Measurements from ENCODE around the gene NCOA3.
"Not testable (repeated sequence)": the region's sequence is repeated elsewhere in the genome, so short reads cannot be mapped to it uniquely, and the experiment has no call there.

Gene NCOA3

DNA sequence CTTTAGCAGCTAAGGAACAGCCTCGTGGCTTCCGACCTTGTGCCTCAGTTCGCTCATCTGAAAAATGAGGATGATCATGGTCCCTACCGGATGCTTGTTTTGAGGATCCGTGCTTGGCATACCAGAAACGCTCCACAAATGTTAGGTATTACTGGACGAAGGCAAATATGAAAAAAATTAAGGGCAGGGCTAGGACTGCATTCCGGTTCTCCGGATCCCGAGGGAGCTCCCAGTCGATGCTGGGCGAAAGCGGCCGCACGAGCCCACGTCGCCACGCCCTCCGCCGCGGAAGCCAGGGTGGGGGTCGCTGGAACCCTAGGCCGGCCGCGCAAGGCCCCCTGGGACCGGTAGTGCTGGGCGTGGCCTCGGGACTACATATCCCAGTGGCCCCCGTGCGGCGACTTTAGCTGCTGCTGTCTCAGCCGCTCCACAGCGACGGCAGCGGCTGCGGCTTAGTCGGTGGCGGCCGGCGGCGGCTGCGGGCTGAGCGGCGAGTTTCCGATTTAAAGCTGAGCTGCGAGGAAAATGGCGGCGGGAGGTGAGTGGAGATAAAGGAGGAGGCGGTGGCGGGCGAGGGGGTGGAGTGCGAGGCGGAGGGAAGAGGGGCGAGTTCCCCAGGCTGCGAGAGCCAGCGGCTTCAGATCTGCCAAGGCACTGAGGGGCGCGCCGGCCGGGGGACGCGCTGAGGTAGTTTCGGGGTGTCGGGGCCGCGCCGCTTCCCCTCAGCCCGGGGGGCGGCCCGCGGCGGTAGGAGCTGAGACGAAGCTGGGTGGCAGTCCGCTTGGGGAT lies at the start of gene NCOA3:
Gene NCOA3 (plus strand): TSS at position 406 of the 789 bp plus-strand sequence. CDS start 120,361 bp downstream, outside the sequence.
- in situ Hi-C loops (cut with HindIII; ENCODE audit: low sequenced_read_pairs) = no loop called here

DNA sequence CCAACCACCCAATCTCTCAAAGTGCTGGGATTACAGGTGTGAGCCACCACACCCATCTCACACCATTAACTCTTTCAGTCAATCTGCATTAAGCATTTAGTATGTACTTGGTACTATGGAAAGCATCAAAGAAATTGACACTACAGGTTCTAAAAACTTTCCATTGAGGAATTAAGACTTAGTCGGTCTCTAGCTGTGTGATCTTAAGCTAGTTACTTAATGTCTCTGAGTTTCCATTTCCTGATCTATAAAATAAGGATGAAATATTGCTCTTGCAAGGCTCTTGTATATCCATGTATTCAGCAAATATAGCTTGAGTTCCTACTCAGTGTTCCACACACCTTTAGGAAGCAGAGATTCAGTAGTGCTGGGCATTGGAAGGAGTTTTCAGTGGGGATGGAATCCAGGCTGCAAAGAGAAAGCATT lies 48.9 kb upstream of the NCOA3 start:
- in situ Hi-C loops (cut with HindIII; ENCODE audit: low sequenced_read_pairs) = no loop called here

GRCh38 chr20:47453167-47453782 lies 48.4 kb upstream of the NCOA3 start:
- in situ Hi-C loops (cut with HindIII; ENCODE audit: low sequenced_read_pairs) = no loop called here

DNA sequence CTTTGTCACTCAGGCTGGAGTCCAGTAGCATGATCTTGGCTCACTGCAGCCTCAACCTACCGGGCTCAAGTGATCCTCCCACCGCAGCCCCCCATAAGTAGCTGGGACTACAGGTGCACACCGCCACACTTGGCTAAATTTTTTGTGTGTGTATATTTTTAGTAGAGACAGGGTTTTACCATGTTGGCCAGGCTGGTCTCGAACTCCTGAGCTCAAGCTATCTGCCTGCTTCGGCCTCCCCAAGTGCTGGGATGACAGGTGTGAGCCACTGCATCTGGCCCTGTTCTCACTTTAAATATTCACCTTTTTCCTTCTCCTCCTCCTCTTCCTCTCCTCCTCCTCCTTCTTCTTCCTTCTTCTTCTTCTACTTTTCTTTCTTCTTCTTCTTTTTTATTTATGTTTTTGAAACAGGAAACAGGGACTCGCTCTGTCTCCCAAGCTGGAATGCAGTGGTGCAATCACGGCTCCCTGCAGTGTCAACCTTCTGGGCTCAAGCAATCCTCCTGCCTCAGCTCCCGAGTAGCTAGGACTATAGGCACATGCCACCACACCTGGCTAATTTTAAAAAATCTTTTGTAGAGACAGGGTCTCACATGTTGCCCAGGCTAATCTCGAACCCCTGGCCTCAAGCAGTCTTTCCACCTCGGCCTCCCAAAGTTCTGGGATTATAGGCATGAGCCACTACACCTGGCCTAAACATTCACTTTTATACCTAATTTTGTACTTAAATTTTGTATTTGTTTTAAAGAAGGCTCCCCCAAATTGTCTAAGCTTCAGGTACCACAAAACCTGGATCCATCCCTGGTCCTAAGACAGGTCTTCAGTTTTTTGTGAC lies 47.2 kb upstream of the NCOA3 start:
- in situ Hi-C loops (cut with HindIII; ENCODE audit: low sequenced_read_pairs) = no loop called here

- in situ Hi-C loops (cut with HindIII; ENCODE audit: low sequenced_read_pairs) = no loop called here
These were observed 46.3 kb upstream of the NCOA3 start for GRCh38 chr20:47455133-47456040.

DNA sequence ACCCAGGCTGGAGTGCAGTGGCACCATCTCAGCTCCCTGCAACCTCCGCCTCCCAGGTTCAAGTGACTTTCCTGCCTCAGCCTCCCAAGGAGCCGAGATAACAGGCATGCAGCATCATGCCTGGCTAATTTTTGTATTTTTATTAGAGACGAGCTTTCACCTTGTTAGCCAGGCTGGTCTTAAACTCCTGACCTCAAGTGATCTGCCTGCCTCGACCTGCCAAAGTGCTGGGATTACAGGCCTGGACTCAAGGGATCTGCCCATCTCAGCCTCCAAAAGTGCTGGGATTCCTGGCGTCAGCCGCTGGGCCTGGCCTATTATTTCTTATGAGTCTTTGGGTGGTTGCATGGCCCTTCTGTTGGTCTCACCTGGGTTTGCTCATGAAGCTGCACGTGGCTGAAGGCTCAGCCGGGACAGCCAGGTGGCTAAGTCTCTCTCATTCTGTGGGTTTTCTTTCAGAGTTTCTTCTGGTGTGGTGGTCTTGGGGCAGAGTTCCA lies 45.6 kb upstream of the NCOA3 start:
- in situ Hi-C loops (cut with HindIII; ENCODE audit: low sequenced_read_pairs) = no loop called here

DNA sequence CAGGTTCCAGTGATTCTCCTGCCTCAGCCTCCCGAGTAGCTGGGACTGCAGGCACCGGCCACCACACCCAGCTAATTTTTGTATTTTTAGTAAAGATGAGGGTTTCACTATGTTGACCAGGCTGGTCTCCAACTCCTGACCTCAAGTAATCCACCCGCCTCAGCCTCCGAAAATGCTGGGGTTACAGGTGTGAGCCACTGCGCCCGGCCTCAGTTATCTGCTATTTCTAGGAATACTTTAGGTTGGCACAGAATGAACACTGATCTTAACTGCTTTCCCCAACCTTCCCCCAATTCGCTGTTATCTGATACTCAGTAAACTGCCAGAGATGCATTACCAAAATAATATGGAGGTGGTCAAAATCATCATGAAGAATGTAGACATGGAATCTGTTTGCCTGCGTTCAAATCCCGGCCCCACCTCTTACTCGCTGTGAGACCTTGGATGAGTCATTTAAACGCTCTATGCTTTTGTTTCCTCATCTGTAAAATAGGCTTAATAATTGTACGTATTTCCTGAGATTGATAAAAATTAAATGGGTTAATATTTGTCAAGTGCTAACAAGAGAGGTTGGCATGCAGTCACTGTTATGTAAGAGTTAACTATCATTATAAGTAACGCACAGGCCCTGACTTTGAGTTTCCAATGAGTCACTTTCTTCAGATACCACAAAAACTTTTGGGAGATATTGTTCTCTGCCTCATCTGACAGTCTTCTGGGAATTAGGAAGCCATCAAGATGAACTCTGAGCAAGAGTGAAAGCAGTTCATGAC lies 44.5 kb upstream of the NCOA3 start:
- in situ Hi-C loops (cut with HindIII; ENCODE audit: low sequenced_read_pairs) = no loop called here

DNA sequence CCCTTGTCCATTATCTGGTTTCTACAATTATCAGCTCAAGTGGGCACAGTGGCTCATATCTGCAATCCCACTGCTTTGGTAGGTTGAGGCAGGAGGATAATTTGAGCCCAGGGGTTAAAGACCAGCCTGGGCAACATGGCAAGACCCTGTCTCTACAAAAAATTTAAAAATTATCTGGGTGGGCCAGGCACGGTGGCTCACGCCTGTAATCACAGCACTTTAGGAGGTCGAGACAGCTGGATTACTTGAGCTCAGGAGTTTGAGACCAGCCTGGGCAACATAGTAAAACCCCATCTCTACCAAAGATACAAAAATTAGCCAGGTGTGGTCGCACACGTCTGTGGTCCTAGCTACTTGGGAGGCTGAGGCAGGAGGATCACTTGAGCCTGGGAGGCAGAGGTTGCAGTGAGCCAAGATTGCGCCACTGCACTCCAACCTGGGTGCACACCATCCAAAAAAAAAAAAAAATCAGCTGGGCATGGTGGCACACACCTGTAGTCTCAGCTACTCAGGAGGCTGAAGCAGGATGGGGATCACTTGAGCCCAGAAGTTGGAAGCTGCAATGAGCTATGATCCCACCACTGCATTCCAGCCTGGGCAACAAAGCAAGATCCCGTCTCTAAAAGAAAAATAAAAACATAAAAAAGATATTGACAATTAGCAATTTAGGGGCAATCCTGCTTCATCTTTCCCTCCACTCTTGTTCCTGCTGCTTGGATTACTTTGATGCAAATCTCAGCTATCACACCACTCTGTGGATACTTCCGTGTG lies 43.2 kb upstream of the NCOA3 start:
- in situ Hi-C loops (cut with HindIII; ENCODE audit: low sequenced_read_pairs) = not testable (repeated sequence)

DNA sequence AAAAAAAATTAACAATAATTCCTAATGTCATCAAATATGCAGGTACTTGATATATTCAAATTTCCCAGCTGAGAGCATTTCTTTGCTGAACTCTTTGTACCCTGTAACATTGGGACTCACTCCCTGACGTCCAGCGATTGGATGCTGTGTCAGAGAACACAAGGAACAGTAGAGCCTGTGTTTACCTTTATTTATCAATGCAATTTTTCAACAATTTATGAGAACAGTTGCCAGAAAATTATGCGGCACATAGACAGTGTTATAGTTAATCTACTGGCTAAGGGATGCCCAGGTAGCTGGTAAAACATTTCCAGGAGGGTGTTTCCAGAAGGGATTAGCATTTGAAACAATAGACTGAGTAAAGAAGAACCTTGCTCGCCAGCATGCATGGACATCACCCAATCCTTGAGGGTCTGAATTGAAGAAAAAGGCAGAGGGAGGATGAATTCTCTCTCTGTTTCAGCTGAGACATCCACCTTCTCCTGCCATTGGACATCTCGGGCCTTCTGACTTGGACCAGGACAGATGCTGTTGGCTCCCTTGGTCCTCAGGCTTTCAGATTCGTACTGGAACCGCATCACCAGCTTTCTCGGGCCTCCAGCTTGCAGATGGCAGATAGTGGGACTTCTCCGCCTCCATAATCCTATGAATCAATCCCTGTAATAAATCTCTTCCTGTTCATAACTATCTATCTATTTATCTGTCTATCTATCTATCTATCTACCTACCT lies 42.2 kb upstream of the NCOA3 start:
- in situ Hi-C loops (cut with HindIII; ENCODE audit: low sequenced_read_pairs) = no loop called here

GRCh38 chr20:47460761-47461112 lies 41.0 kb upstream of the NCOA3 start:
- in situ Hi-C loops (cut with HindIII; ENCODE audit: low sequenced_read_pairs) = not testable (repeated sequence)

GRCh38 chr20:47461120-47461685 lies 40.5 kb upstream of the NCOA3 start:
- in situ Hi-C loops (cut with HindIII; ENCODE audit: low sequenced_read_pairs) = no loop called here

- in situ Hi-C loops (cut with HindIII; ENCODE audit: low sequenced_read_pairs) = not testable (repeated sequence)
These were observed 39.8 kb upstream of the NCOA3 start for GRCh38 chr20:47461906-47462305.

DNA sequence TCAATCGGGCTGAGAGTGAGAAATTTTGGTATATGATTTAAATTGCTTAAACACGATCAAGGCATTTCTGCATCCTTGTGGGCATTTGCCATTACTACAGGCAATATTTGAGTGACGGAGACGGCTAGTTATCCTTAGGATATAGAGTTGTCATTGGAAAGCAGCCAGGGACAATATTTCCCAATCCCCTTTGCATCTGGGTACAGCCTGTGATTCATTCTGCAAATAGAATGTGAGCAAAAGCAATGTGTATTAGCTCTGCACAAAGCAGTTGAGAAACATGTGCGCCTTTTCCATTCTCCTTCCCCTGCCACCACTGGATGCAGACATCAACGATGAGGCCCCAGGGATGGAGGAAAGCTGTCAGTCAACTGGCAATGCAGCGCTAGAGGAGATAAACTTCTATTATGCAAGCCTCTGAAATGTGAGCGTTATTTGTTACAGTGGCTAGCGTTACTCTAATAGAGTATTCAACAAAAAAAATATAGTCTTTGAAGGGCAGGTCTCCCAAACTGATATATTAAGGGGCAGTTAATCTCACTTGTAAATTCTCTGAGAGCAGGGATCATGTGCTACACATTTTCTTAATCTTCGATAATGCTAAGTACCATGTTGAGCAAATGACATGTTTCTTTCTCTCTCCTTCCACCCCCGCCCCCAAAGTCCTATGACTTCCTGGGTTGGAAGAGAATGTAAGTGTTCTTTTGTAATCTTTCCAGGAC lies 37.1 kb upstream of the NCOA3 start:
- in situ Hi-C loops (cut with HindIII; ENCODE audit: low sequenced_read_pairs) = no loop called here

- in situ Hi-C loops (cut with HindIII; ENCODE audit: low sequenced_read_pairs) = no loop called here
These were observed 36.2 kb upstream of the NCOA3 start for GRCh38 chr20:47465335-47466090.

- in situ Hi-C loops (cut with HindIII; ENCODE audit: low sequenced_read_pairs) = no loop called here
These were observed 35.5 kb upstream of the NCOA3 start for GRCh38 chr20:47466213-47466612.

GRCh38 chr20:47466704-47467459 lies 34.8 kb upstream of the NCOA3 start:
- in situ Hi-C loops (cut with HindIII; ENCODE audit: low sequenced_read_pairs) = no loop called here
